HG03064 (cell line): Measurements from ENCODE around the gene MYEOV.

Experiments used
- ATAC-seq: cut with Tn5 transposase; IDR thresholded peaks from one replicate; pipeline ENCODE4 v1.9.1; 2021; ENCODE audit warnings: low read depth; ENCODE audit not compliant: unreplicated experiment

Gene MYEOV

GRCh38 chr11:69293819-69294505 is at the start of gene MYEOV:
MYEOV (plus strand) TSS chr11:69294155; CDS start chr11:69295355, 1,200 bp downstream.
- ATAC-seq, result no peak

GRCh38 chr11:69244266-69244665 is 49.7 kb upstream of the MYEOV start:
- no peak for ATAC-seq

GRCh38 chr11:69245041-69245440 is 48.9 kb upstream of the MYEOV start:
- no peak for ATAC-seq

GRCh38 chr11:69245491-69246345 is 48.2 kb upstream of the MYEOV start:
- no peak for ATAC-seq

- ATAC-seq, result no peak
These were observed 44.4 kb upstream of the MYEOV start for GRCh38 chr11:69249311-69250185.

- no peak for ATAC-seq
These were observed 43.5 kb upstream of the MYEOV start for GRCh38 chr11:69250186-69251056.

- ATAC-seq, result no peak
These were observed 42.9 kb upstream of the MYEOV start for GRCh38 chr11:69251057-69251393.

- ATAC-seq, result no peak
These were observed 42.1 kb upstream of the MYEOV start for GRCh38 chr11:69251639-69252489.

- no peak for ATAC-seq
These were observed 41.5 kb upstream of the MYEOV start for GRCh38 chr11:69252490-69252837.

GRCh38 chr11:69253028-69253427 is 40.9 kb upstream of the MYEOV start:
- ATAC-seq, result no peak

GRCh38 chr11:69257134-69257533 is 36.8 kb upstream of the MYEOV start:
- no peak for ATAC-seq

- no peak for ATAC-seq
These were observed 35.9 kb upstream of the MYEOV start for GRCh38 chr11:69257838-69258658.

- ATAC-seq, result no peak
These were observed 34.9 kb upstream of the MYEOV start for GRCh38 chr11:69259096-69259495.

- no peak for ATAC-seq
These were observed 33.3 kb upstream of the MYEOV start for GRCh38 chr11:69260622-69261021.

- no peak for ATAC-seq
These were observed 32.8 kb upstream of the MYEOV start for GRCh38 chr11:69261116-69261515.

GRCh38 chr11:69262918-69263735 is 30.8 kb upstream of the MYEOV start:
- no peak for ATAC-seq

GRCh38 chr11:69263736-69264052 is 30.3 kb upstream of the MYEOV start:
- ATAC-seq, result no peak

- ATAC-seq, result no peak
These were observed 29.5 kb upstream of the MYEOV start for GRCh38 chr11:69264486-69264885.
